KMS-11 (cell line): ENCODE results near the gene KIFC3.

Source experiments
- H2AFZ ChIP-seq: fragments of 200-600 bp; sonication (generic); 2 replicates; pipeline ENCODE4 v1.6.1; 2016; ENCODE audit warnings: antibody characterized with exemption, mixed run types, low read depth
- H3K27ac ChIP-seq: fragments of 200-600 bp; sonication (generic); 2 replicates; pipeline ENCODE4 v1.6.1; 2016; ENCODE audit warnings: mild to moderate bottlenecking, mixed run types
- H3K27me3 ChIP-seq: fragments of 200-600 bp; sonication (generic); 2 replicates; pipeline ENCODE4 v1.6.1; 2017; ENCODE audit warnings: mild to moderate bottlenecking, low read depth, mixed run types, moderate library complexity; ENCODE audit not compliant: insufficient read depth
- H3K36me3 ChIP-seq: fragments of 200-600 bp; sonication (generic); 2 replicates; pipeline ENCODE4 v1.6.1; 2017; ENCODE audit warnings: mild to moderate bottlenecking, mixed run types; ENCODE audit not compliant: insufficient read depth
- H3K4me1 ChIP-seq: fragments of 200-600 bp; sonication (generic); 2 replicates; pipeline ENCODE4 v1.6.1; 2016; ENCODE audit warnings: mild to moderate bottlenecking, low read depth, mixed run types; ENCODE audit not compliant: poor library complexity, severe bottlenecking
- H3K4me2 ChIP-seq: fragments of 200-600 bp; sonication (generic); 2 replicates; pipeline ENCODE4 v1.7.0; 2016; ENCODE audit warnings: mild to moderate bottlenecking, mixed run types
- H3K4me3 ChIP-seq: fragments of 200-600 bp; sonication (generic); IDR thresholded peaks from 2 replicates; pipeline ENCODE4 v1.6.1; 2017; ENCODE audit warnings: low read depth, low read length, mixed read lengths; ENCODE audit not compliant: insufficient read depth
- H3K79me2 ChIP-seq: fragments of 200-600 bp; sonication (generic); 2 replicates; pipeline ENCODE4 v1.6.1; 2016; ENCODE audit warnings: low read depth, mixed run types; ENCODE audit not compliant: insufficient read depth
- H3K9ac ChIP-seq: fragments of 200-600 bp; sonication (generic); 2 replicates; pipeline ENCODE4 v1.6.1; 2016; ENCODE audit warnings: mild to moderate bottlenecking, mixed run types
- H4K20me1 ChIP-seq: fragments of 200-600 bp; sonication (generic); 2 replicates; pipeline ENCODE4 v1.6.1; 2016; ENCODE audit warnings: mild to moderate bottlenecking, mixed run types; ENCODE audit not compliant: insufficient read depth
- CTCF ChIP-seq: fragments of 200-600 bp; sonication (generic); conservative IDR thresholded peaks from 2 replicates; pipeline ENCODE4 v1.6.1; 2017; ENCODE audit warnings: low read depth, mild to moderate bottlenecking, antibody characterized with exemption, low read length, moderate library complexity, mixed read lengths

KIFC3 gene

GRCh38 chr16:57726433-57726947 is 75.8 kb downstream of the KIFC3 start:
- Histone ChIP-seq H2AFZ (no peak overlapping the region), H3K9ac (no peak overlapping the region), H3K4me1 (no peaks in the 10 kb centered on the region), H3K4me3 (no peak overlapping the region), H3K4me2 (no peak overlapping the region), H3K79me2 (no peaks in the 10 kb centered on the region), H3K36me3 (no peaks in the 10 kb centered on the region), H3K27ac (no peak overlapping the region), H3K27me3 (no peaks in the 10 kb centered on the region), H4K20me1 (no peaks in the 10 kb centered on the region)
- no peak for TF ChIP-seq CTCF

GRCh38 chr16:57725976-57726375 is 76.3 kb downstream of the KIFC3 start:
- Histone ChIP-seq H3K4me3 (no peak overlapping the region), H3K36me3 (no peaks in the 10 kb centered on the region), H3K79me2 (no peaks in the 10 kb centered on the region), H3K9ac (no peak overlapping the region), H3K27me3 (no peaks in the 10 kb centered on the region), H3K4me2 (no peak overlapping the region), H2AFZ (no peak overlapping the region), H3K4me1 (no peaks in the 10 kb centered on the region), H3K27ac (no peak overlapping the region), H4K20me1 (no peaks in the 10 kb centered on the region)
- TF ChIP-seq CTCF = no peak

GRCh38 chr16:57725554-57725953 is 76.7 kb downstream of the KIFC3 start:
- no peak overlapping the region for H2AFZ ChIP-seq
- no peak overlapping the region for H3K4me2 ChIP-seq
- H3K4me1 ChIP-seq = no peaks in the 10 kb centered on the region
- H3K4me3 ChIP-seq = no peak overlapping the region
- no peaks in the 10 kb centered on the region for H3K79me2 ChIP-seq
- no peak for TF ChIP-seq CTCF
- H3K9ac ChIP-seq = no peak overlapping the region
- no peaks in the 10 kb centered on the region for H3K36me3 ChIP-seq
- no peak overlapping the region for H3K27ac ChIP-seq
- no peaks in the 10 kb centered on the region for H3K27me3 ChIP-seq
- no peaks in the 10 kb centered on the region for H4K20me1 ChIP-seq

- Histone ChIP-seq H4K20me1 (no peaks in the 10 kb centered on the region), H3K9ac (no peak overlapping the region), H3K4me3 (no peak overlapping the region), H3K27me3 (no peaks in the 10 kb centered on the region), H3K36me3 (no peaks in the 10 kb centered on the region), H3K27ac (no peak overlapping the region), H3K4me1 (no peaks in the 10 kb centered on the region), H3K4me2 (no peak overlapping the region), H2AFZ (no peak overlapping the region), H3K79me2 (no peaks in the 10 kb centered on the region)
- TF ChIP-seq CTCF = no peak
These were observed 77.1 kb downstream of the KIFC3 start for GRCh38 chr16:57725151-57725550.
